Measurements from ENCODE around the gene ATL1.
"Not testable (repeated sequence)": the region's sequence is repeated elsewhere in the genome, so short reads cannot be mapped to it uniquely, and the experiment has no call there.

ATL1 gene

GRCh38 chr14:50538034-50538433 is 21.9 kb upstream of the ATL1 start:
- not testable (repeated sequence) for DNase-seq

DNA sequence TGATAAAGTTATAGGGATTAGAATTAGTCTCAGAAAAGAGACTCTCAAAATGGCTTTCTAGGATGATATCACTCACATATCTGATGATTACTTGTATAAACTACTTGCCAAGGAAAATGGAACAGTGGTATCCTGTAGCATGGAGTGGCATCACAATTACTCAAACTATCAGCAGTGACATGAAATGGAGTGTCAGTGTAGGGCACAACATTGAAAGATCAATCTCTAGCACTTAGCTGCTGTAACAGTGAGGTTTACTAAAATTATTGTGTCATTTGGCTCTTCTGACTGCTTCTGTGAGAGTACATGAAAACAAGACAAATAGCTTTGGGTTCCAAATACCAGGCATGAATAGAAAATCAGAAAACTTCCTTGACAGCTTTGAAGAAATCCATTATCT is 20.9 kb upstream of the ATL1 start:
- DNase-seq = no peak

DNA sequence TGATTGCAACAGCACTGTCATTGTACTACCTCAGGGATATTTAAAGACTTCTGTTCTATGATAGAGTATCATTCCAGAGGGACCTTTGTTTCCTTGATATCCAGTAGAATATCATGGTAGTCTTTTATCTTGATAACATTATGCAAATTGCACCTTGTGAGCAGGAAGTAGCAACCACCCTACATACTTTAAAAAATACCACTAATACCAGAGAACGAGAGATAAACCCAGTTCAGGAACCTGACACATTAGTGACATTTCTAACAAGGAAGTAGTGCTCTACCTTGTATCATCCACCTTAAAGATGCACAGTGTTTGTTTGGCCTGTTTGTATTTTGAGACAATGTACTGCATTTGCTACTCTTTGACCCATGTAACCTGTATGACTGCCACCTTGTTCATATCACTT is 18.8 kb upstream of the ATL1 start:
- DNase-seq = no peak

- peak; percentile 75 for DNase-seq
Measured at GRCh38 chr14:50542941-50543418, 17.0 kb upstream of the ATL1 start.

GRCh38 chr14:50544911-50545310 is 15.0 kb upstream of the ATL1 start:
- DNase-seq = no peak

DNA sequence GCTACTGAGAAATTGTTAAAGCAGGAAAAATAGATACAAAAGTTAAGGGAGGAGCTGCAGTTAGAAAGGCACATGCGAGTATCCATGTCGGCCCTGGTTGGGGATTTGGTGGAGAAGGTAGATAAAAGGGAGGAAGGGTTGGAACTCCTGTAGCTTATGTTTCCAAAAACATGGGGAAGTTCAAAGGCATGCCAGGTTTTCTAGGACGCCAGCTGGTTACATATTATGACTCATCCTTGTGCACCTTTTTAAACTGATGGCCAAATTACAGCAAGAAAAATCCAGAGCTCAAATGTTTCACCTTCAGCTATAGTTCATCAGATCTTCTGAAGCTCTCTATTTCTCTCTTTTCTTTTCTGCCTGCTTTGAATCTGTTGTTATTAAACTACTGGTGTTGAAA is 14.3 kb upstream of the ATL1 start:
- no peak for DNase-seq

DNA sequence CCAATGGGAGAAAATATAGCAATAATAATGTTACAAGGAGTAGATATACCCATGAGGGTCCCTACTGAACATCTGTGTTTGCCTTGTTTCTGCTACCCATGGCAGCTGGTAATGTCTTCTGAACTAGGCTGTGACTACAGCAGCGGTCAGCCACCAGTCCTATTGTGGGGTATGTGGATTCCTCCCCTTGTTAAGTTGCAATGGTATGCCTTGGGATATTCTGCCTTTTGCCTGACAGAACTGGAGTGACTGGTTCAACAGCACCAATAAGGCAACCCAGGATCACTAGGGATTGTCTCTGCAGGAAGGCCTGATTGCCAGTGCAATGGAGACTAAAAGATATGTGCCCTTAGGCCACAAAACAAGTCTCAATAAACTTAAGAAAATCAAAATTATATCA is 9.7 kb upstream of the ATL1 start:
- no peak for DNase-seq

DNA sequence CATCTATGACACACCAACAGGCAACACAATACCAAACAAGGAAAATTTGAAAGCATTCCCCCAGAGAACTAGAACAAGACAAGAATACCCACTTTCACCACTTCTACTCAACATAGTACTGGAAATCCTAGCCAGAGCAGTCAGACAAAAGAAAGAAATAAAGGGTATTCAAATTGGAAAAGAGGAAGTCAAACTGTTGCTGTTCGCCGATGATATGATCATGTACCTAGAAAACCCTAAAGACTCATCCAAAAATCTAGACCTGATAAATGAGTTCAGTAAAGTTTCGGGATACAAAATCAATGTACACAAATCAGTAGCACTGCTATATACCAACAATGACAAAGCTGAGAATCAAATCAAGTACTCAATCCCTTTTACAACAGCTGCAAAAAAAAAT is 8.1 kb upstream of the ATL1 start:
- DNase-seq = no peak

DNA sequence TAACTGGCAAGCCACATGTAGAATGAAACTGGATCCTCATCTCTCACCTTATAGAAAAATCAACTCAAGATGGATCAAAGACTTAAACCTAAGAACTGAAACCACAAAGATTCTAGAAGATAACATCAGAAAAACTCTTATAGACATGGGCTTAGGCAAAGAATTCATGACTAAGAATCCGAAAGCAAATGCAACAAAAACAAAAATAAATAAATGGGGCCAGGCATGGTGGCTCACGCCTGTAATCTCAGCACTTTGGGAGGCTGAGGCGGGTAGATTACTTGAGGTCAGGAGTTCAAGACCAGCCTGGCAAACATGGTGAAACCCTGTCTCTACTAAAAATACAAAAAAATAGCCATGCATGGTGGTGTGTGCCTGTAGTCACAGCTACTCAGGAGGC is 7.1 kb upstream of the ATL1 start:
- DNase-seq = not testable (repeated sequence)

DNA sequence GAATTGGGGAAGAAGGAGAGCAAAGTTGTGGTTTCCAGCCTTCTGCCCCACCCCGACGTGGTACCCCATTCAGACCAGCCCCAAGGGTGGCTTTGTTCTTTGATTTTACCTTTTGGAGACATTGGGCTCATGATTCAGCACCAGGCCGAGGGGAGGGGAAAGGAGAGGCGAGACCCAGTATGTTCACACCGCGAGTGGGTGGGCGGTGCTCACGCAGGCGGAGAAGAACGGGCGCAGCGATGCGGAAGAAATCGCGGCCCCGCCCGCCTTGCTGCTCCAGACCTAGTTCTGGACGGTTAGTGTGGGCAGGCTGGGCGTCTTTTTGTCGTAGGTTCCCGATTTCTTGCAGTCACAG is 963 bp downstream of the ATL1 start:
- peak; percentile 94 for DNase-seq

DNA sequence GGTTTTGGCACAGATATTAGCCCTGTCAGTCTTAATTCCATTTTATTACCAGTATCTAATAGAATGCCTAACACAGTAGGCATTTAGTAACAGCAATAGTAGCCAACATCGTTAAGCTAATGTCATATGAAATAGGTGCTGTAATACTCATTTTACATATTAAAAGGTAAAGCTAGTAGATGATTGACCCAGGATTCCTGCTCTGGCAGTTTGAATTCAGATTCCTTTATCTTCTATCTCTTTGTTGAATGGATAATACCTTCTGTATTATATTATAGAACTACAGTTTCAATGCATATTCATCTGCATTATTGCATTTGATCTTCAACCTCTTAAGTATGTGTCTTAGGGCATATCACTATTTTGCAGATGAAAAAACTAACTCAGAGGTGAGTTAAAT is 2.9 kb downstream of the ATL1 start:
- no peak for DNase-seq

DNA sequence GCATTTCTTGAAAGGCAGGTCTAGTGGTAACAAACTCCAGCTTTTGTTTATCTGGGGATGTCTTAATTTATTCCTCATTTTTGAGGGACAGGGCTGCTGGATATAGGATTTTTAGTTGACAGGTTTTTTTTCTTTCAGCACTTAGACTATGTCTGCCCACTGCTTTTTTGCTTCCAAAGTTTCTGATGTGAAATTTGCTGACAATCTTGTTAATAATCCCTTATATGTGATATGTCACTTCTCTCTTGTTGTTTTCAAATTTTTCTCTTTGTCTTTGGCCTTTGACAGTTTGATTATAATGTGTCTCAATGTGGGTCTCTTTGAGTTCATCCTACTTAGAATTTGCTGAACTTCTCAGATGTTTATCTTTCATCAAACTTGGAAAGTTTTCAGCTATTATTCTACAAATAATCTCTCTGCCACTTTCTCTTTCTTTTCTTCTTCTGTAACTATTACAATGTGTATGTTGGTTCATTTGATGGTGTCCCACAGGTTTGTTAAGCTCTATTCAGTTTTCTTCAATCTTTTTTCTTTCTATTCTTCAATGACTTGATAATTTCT is 9.8 kb downstream of the ATL1 start:
- peak; percentile 6 for DNase-seq

- DNase-seq = no peak
Measured at GRCh38 chr14:50573862-50574261, 13.9 kb downstream of the ATL1 start.

DNA sequence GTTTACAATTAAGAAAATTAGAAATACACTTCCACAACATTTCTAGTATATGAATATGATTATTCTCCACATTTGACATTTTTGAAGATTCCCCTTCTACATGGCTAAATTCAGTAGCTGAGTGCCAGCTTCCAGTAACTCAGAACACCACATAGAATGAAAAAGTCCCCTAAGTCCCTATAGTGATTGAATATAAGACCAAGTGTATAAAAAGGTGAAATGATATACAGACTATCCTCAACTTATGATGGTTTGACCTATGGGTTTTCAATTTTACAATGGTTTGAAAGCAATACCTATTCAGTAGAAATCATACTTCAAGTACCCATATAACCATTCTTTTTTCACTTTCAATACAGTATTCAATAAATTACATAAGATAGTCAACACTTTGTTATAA is 15.8 kb downstream of the ATL1 start:
- no peak for DNase-seq

GRCh38 chr14:50577982-50578381 is 18.0 kb downstream of the ATL1 start:
- DNase-seq = no peak

- DNase-seq = no peak
Measured at GRCh38 chr14:50578433-50578832, 18.5 kb downstream of the ATL1 start.

DNA sequence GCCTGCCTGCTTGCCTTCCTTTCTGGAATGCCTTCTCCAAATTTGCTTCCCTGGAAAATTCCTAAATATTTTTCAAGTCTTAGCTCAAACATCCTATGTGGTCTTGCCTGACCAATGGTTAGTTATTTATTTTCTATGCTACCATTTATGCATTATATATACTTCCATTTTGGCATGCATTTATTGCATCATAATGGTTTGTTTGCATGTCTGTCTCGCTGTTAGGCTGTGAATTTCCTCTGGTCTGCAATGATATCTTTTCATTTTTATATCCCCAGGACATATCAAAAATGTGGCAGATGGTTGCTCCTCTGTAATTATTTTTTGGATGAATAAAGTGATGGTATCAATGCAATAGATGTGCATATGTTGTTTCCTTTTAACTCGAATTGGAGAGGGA is 30.5 kb downstream of the ATL1 start:
- no peak for DNase-seq

DNA sequence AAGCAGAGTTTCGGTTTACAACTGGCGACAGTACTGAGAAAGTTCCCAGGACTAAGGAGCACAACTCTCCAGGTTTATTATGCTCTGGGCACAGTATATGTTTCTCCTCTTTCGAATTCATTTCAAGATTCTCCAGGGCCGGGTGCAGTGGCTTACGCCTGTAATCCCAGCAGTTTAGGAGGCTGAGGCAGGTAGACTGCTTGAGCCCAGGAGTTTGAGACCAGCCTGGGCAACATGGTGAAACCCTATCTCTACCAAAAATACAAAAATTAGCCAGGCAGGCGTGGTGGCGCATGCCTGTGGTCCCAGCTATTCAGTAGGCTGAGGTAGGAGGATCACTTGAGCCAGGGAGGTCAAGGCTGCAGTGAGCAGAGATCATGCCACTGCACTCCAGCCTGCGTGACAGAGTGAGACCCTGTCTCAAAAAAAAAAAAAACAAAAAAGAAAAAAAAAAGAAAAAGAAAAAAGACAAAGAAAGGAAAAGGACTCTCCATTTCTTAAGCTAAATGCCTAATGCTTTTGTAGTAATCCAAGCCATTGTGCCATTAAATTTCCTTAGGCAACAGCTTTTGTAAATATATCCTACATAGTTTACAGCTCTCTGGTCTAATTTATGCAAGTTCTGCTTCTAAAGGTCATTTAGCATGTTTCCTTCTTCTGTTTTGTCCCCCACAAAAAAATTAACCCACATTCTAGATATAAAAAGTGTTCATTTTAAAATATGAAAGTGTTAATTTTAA is 34.8 kb downstream of the ATL1 start:
- no peak for DNase-seq

- no peak for DNase-seq
Measured at GRCh38 chr14:50598765-50599164, 38.8 kb downstream of the ATL1 start.

- DNase-seq = peak; percentile 68
Measured at GRCh38 chr14:50599700-50600444, 39.9 kb downstream of the ATL1 start.

DNA sequence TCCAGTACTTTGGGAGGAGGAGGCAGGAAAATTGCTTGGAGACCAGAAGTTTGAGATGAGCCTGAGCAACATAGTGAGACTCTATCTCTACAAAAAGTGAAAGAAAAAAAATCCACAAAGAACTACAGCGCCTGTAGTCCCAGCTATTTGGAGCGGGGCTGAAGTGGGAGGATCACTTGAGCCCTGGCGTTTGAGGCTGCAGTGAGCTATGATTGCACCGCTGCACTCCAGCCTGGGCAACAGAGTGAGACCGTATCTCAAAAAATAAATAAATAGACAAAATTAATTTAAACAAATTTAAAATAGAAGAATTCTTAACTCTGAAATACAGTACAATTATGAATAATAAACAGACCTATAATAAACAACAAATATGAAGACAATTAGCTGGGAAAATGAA is 40.9 kb downstream of the ATL1 start:
- DNase-seq = no peak

- no peak for DNase-seq
Measured at GRCh38 chr14:50601394-50601793, 41.4 kb downstream of the ATL1 start.

- DNase-seq = peak; percentile 14
Measured at GRCh38 chr14:50602035-50602434, 42.1 kb downstream of the ATL1 start.

DNA sequence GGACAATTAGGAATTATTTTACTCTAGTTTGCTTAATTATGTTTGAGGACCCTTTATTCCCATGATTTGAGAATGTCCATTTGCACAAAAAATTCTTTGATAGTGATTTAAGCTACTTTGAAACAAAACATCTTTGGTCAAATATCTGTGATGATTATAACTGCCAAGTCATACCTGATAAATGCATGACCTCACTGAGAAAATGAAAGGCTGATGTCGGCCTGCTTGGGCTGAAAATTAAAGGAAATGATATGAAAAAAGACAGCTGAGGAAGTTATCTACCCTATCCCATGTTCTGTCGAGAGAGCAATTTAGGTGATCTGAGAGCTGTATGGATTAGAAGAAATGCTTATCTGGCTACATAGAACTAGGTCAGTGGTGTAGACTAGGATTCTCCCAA is 43.6 kb downstream of the ATL1 start:
- DNase-seq = no peak
